HG03135 (cell line): ENCODE measurements around the gene TSPAN31.

Experiments used
- ATAC-seq: cut with Tn5 transposase; IDR thresholded peaks from one replicate; pipeline ENCODE4 v1.9.1; 2021; ENCODE audit warnings: mild to moderate bottlenecking, moderate library complexity; ENCODE audit not compliant: unreplicated experiment

TSPAN31 gene

DNA sequence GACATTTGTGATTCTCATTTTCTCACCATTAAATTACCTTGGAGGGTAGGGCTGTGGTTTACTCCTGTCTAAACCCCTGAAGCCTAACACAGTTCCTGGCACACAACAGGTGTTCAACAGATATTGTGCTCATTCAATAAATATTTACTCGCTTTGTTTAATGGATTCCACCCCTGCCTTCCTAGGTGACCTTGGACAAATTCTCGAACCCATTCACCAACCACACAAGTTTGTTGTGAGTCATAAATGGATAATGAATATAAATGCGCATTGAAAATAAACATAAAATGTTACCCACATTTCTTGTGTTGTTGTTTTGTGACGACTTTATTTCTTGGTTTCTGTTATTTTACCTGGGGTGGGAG is 37.4 kb downstream of the TSPAN31 start:
- no peak for ATAC-seq

- ATAC-seq = peak; percentile 85
Measured at GRCh38 chr12:57782608-57783465, 38.0 kb downstream of the TSPAN31 start, which contains the start of gene TSFM. Gene TSFM (plus strand): TSS chr12:57782787. CDS start chr12:57782802, 15 bp downstream.

GRCh38 chr12:57783466-57783801 is 38.6 kb downstream of the TSPAN31 start:
- ATAC-seq = no peak

DNA sequence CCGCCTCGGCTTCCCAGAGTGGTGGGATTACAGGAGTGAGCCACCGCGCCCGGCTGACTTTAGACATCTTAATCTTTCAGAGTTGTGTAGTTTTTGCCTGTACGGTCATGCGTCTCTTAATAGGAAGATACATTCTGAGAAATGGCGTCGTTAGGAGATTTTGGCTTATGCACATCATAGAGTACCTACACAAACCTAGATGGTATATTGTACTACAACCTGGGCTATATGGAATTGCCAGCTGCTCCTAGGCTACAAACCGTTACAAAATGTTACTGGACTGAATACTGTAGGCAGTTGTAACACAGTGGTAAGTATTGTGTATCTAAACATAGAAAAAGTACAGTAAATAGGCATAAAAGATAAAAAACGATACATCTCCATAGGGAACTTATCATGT is 39.0 kb downstream of the TSPAN31 start:
- ATAC-seq = no peak

- ATAC-seq = no peak
Measured at GRCh38 chr12:57793920-57794319, 49.1 kb downstream of the TSPAN31 start.

DNA sequence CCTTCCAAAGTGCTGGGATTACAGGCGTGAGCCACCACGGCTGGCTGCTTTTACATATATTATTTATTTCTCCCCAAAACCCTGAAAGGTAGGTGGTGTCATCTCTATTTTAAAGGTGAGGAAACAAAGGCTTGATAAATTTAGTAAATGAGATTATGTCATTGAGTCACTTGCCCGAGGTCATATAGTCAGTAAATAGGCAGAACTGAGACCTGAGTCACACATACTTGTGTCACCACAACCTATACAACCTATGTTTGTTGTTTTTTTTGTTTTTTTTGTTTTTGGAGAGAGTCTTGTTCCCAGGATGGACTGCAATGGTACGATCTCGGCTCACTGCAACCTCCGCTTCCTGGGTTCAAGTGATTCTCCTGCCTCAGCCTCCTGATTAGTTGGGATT is 50.5 kb downstream of the TSPAN31 start:
- no peak for ATAC-seq

DNA sequence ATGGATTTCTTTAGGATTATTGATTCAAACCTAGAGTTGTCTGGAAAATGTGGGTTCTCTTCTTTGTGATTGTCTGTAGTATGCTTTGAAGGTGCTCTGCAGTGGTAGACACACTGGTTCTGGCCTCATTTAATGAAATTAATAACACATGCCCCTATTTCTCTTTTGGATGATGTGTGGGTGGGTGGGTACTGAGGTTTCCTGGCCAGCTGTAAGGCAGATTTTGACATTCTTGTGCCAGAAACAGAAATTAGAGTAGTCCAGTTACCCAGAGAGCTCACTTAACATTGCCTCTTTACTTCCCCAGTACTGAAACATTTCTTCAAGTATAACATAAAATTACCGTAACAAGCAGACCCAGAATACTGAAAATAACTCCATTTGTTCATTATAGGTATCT is 52.2 kb downstream of the TSPAN31 start:
- no peak for ATAC-seq

DNA sequence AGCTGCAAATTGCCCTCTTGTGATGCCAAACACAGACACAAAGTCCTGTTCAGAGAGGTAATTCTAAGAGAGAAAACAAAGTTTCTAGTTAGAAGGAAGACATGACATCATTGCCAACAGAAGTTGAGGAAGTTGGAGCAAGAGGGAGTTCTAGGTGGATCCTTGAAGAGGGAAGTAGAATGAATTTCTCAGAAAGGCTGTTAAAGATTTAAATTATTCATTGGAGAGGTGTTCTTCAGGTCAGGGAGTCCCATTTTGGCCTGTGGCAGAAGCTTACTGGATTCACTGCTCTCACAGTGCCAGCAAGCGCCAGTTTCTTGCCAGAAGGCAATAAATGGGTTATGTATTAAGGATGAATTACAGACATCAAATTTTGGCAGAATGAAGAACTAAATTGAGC is 53.1 kb downstream of the TSPAN31 start:
- ATAC-seq = no peak
